ENCODE measurements around the gene CHGA.

DNA sequence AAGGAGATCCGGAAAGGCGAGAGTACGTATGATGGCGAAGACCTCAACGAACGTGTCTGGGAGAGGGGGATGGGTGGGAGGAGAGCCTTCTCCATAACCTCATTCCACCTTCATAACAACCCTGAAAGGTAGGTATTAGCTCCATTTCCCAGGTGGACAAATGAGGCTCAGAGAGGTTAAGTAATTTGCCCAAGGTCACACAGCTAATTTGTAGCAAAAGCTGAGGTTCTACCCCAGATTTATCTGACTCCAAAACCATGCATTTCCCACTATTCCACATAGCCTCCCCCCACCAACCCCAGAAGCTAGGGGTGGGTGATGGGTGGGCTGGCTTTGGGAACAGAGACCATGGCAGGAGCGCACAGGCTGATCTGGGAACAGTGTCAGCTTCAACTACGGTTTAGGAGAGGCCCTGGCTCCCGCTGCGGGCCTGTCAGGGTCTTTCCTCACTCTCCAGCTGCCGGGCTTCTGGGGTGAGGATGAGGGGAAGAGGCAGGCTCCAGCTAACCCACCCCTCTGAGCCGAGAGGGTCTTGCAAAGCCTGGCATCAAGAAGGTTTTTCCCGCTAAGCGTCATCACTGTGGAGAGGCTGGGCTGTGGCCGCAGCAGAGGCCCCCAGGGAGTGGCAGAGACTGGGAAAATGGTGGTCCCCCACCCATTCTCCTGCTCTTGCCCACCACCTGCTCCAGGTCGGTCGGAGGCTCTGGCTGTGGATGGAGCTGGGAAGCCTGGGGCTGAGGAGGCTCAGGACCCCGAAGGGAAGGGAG, 8.9 kb downstream of the CHGA start:
- TF ChIP-seq, protein P1, sequence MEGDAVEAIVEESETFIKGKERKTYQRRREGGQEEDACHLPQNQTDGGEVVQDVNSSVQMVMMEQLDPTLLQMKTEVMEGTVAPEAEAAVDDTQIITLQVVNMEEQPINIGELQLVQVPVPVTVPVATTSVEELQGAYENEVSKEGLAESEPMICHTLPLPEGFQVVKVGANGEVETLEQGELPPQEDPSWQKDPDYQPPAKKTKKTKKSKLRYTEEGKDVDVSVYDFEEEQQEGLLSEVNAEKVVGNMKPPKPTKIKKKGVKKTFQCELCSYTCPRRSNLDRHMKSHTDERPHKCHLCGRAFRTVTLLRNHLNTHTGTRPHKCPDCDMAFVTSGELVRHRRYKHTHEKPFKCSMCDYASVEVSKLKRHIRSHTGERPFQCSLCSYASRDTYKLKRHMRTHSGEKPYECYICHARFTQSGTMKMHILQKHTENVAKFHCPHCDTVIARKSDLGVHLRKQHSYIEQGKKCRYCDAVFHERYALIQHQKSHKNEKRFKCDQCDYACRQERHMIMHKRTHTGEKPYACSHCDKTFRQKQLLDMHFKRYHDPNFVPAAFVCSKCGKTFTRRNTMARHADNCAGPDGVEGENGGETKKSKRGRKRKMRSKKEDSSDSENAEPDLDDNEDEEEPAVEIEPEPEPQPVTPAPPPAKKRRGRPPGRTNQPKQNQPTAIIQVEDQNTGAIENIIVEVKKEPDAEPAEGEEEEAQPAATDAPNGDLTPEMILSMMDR (IDR thresholded peaks at IDR 0.05), result no peak
- TF ChIP-seq POLR2AphosphoS5 (IDR thresholded peaks at IDR 0.05) (no peak), POLR2A (IDR thresholded peaks at IDR 0.05) (no peak)
